ENCODE measurements around the gene CEP128.

DNA sequence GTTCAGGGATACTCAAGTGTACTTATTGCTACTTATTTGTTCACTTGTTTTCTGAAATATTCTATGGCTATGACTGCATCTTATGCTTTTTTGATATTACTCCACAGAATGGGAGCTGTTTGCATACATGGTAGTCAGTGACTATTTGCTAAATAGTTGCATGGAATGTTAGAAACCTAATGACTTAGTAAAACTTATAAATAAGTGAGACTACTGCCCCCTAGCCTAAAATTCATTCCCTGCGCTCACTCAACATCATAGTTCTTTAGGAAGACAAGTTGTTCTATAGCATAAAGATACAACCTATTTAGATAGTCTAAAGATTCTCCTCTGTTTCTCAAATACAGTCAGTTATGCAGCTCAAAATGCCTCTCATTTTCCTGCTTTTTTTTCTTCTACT, 305.5 kb downstream of the CEP128 start:
- TF ChIP-seq, protein P1, sequence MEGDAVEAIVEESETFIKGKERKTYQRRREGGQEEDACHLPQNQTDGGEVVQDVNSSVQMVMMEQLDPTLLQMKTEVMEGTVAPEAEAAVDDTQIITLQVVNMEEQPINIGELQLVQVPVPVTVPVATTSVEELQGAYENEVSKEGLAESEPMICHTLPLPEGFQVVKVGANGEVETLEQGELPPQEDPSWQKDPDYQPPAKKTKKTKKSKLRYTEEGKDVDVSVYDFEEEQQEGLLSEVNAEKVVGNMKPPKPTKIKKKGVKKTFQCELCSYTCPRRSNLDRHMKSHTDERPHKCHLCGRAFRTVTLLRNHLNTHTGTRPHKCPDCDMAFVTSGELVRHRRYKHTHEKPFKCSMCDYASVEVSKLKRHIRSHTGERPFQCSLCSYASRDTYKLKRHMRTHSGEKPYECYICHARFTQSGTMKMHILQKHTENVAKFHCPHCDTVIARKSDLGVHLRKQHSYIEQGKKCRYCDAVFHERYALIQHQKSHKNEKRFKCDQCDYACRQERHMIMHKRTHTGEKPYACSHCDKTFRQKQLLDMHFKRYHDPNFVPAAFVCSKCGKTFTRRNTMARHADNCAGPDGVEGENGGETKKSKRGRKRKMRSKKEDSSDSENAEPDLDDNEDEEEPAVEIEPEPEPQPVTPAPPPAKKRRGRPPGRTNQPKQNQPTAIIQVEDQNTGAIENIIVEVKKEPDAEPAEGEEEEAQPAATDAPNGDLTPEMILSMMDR (IDR thresholded peaks at IDR 0.05; ENCODE audit: borderline replicate concordance, extremely low read depth, low read length, poor library complexity, severe bottlenecking), result peak; percentile 37
- no peak for TF ChIP-seq EZH2 (IDR thresholded peaks at IDR 0.05; ENCODE audit: borderline replicate concordance, low read depth, low read length, severe bottlenecking)

Data from DND-41 (cell line).